GM12878 (cell line): ENCODE data around the gene NGF. TPM values are rescaled to one million over a fixed set of nuclear protein-coding genes. Genes with fewer than 3 reads are reported as not detected.

Experiments used
- ATAC-seq: fragments of 200-7000 bp; cut with Tn5 transposase; 3 replicates; pipeline ENCODE4 v1.9.1; 2020; ENCODE audit warnings: mild to moderate bottlenecking, moderate library complexity
- BruUV-seq: library from RNA; stranded (reverse); fragments of 400-500 nt; replicated peaks from 2 replicates; lab custom pipeline; 2021; lab: Mats Ljungman, UMichigan
- CTCF ChIA-PET: fragments of 300-600 bp; sonication (Branson Sonifier 250); formaldehyde crosslinking; extraction: SDS; loops from one replicate; lab custom pipeline; 2021; ENCODE audit warnings: inconsistent platforms; lab: Yijun Ruan, JAX
- POLR2A ChIA-PET: fragments of 350-600 bp; formaldehyde crosslinking; extraction: SDS; loops from one replicate; lab custom pipeline; 2021; ENCODE audit warnings: inconsistent platforms; lab: Charles Lee
- RAD21 ChIA-PET: fragments of 300-600 bp; sonication (Branson Sonifier 250); formaldehyde crosslinking; loops from one replicate; lab custom pipeline; 2023; ENCODE audit warnings: antibody characterized with exemption; ENCODE audit not compliant: unreplicated experiment; lab: Charles Lee
- SMC1A ChIA-PET: fragments of 300-600 bp; sonication (Branson Sonifier 250); formaldehyde crosslinking; loops from one replicate; lab custom pipeline; 2023; ENCODE audit not compliant: unreplicated experiment, uncharacterized antibody; lab: Charles Lee
- DNase-seq: peaks from one replicate; pipeline ENCODE4 v3.0.0-alpha.2; 2011; ENCODE audit warnings: low read depth, low spot score
- FAIRE-seq: peaks from 3 replicates; lab custom pipeline; 2011; peaks lifted over from hg19 to GRCh38; lab: Jason Lieb, UNC
- H2AFZ ChIP-seq: 2 replicates; pipeline ENCODE4 v1.6.0; 2011; ENCODE audit warnings: low read depth, low read length, control low read depth; ENCODE audit not compliant: control insufficient read depth
- H3K27ac ChIP-seq: 2 replicates; pipeline ENCODE4 v1.5.1; 2011; ENCODE audit warnings: control low read depth; ENCODE audit not compliant: control insufficient read depth, insufficient read depth
- H3K27me3 ChIP-seq, 2 experiments: replicated peaks in 1 of 2; 2 replicates each; pipeline versions ENCODE4 v1.6.0 to v1.6.1; 2011; ENCODE audit warnings: low read length in 1 of 2; ENCODE audit not compliant: control insufficient read depth in 2 of 2, insufficient read depth in 2 of 2
- H3K36me3 ChIP-seq, 2 experiments: 2 replicates each; pipeline ENCODE4 v1.5.1; 2011; ENCODE audit warnings: low read length in 1 of 2; ENCODE audit not compliant: control insufficient read depth in 2 of 2, insufficient read depth in 2 of 2
- H3K4me1 ChIP-seq: 2 replicates; pipeline ENCODE4 v1.6.1; 2011; ENCODE audit warnings: mild to moderate bottlenecking, low read length, moderate library complexity, mixed read lengths; ENCODE audit not compliant: control insufficient read depth, insufficient read depth
- H3K4me2 ChIP-seq: 2 replicates; pipeline ENCODE4 v1.6.0; 2011; ENCODE audit warnings: control low read depth; ENCODE audit not compliant: control insufficient read depth, insufficient read depth
- H3K4me3 ChIP-seq: fragments of 200-600 bp; sonication (generic); 2 replicates; pipeline ENCODE4 v1.5.1; 2016
- H3K79me2 ChIP-seq: 2 replicates; pipeline ENCODE4 v1.6.0; 2011; ENCODE audit warnings: low read length; ENCODE audit not compliant: control insufficient read depth, insufficient read depth
- H3K9ac ChIP-seq: 2 replicates; pipeline ENCODE4 v1.8.0; 2011; ENCODE audit warnings: low read length, control low read depth, mixed read lengths; ENCODE audit not compliant: control insufficient read depth, insufficient read depth
- H3K9me3 ChIP-seq: replicated peaks from 3 replicates; pipeline ENCODE4 v1.5.1; 2011; ENCODE audit warnings: mild to moderate bottlenecking, low read length; ENCODE audit not compliant: control insufficient read depth, insufficient read depth
- H4K20me1 ChIP-seq: 2 replicates; pipeline ENCODE4 v1.6.0; 2011; ENCODE audit not compliant: control insufficient read depth, insufficient read depth
- ATF3 ChIP-seq: IDR thresholded peaks from 2 replicates; pipeline ENCODE4 v1.6.1; 2011; ENCODE audit warnings: low read depth, mild to moderate bottlenecking, low read length, moderate library complexity, borderline replicate concordance; ENCODE audit errors: extremely low read depth
- BHLHE40 ChIP-seq, 2 experiments: fragments of 450-650 bp in 1 of 2; IDR thresholded peaks; 2 replicates each; pipeline ENCODE4 v1.6.1; 2011 to 2017; ENCODE audit warnings: low read depth in 2 of 2, borderline replicate concordance in 1 of 2, improper control_type of control experiment in 1 of 2, low read length in 1 of 2, mild to moderate bottlenecking in 1 of 2
- CHD2 ChIP-seq: IDR thresholded peaks from 2 replicates; pipeline ENCODE4 v1.6.1; 2011; ENCODE audit warnings: low read depth, low read length, improper control_type of control experiment, borderline replicate concordance
- CREB1 ChIP-seq: IDR thresholded peaks from 2 replicates; pipeline ENCODE4 v1.6.1; 2012; ENCODE audit warnings: low read depth, mild to moderate bottlenecking, inconsistent platforms
- DPF2 ChIP-seq: fragments of 450-650 bp; IDR thresholded peaks from 2 replicates; pipeline ENCODE4 v1.6.1; 2017; ENCODE audit warnings: mild to moderate bottlenecking
- FOS ChIP-seq: IDR thresholded peaks from 3 replicates; pipeline ENCODE4 v1.6.1; 2011; ENCODE audit warnings: borderline replicate concordance; ENCODE audit not compliant: insufficient read length; ENCODE audit errors: extremely low read depth
- HDAC2 ChIP-seq: fragments of 200-600 bp; sonication (generic); IDR thresholded peaks from 2 replicates; pipeline ENCODE4 v1.6.1; 2017
- HDAC6 ChIP-seq: fragments of 200-600 bp; sonication (generic); IDR thresholded peaks from one replicate; pipeline ENCODE4 v1.8.0; 2017; ENCODE audit warnings: antibody characterized with exemption; ENCODE audit not compliant: unreplicated experiment
- IKZF2 ChIP-seq, 2 experiments: fragments of 450-650 bp; IDR thresholded peaks; 2 replicates each; pipeline ENCODE4 v1.6.1; 2017; ENCODE audit warnings: mild to moderate bottlenecking in 2 of 2, moderate library complexity in 2 of 2
- KAT2A ChIP-seq: conservative IDR thresholded peaks from 2 replicates; pipeline ENCODE4 v1.6.1; 2011; ENCODE audit warnings: low read depth, low read length; ENCODE audit not compliant: control insufficient read depth
- MYB ChIP-seq: fragments of 150-350 bp; IDR thresholded peaks from 2 replicates; pipeline ENCODE4 v1.6.1; 2014; ENCODE audit warnings: mild to moderate bottlenecking, low read depth, low read length, borderline replicate concordance
- NFYB ChIP-seq: IDR thresholded peaks from 2 replicates; pipeline ENCODE4 v1.6.1; 2011; ENCODE audit warnings: low read depth, mild to moderate bottlenecking, low read length, improper control_type of control experiment, moderate library complexity; ENCODE audit not compliant: insufficient read depth
- POLR2AphosphoS2 ChIP-seq: IDR thresholded peaks from 2 replicates; pipeline ENCODE4 v1.6.1; 2011; ENCODE audit warnings: low read depth, mild to moderate bottlenecking, low read length, improper control_type of control experiment, moderate library complexity
- RB1 ChIP-seq: fragments of 450-650 bp; formaldehyde crosslinking; IDR thresholded peaks from 2 replicates; pipeline ENCODE4 v1.6.1; 2017; ENCODE audit warnings: mild to moderate bottlenecking, borderline replicate concordance
- SIX5 ChIP-seq: IDR thresholded peaks from 2 replicates; pipeline ENCODE4 v1.6.1; 2011; ENCODE audit warnings: mild to moderate bottlenecking, low read depth, low read length, moderate library complexity; ENCODE audit not compliant: severe bottlenecking
- STAT3 ChIP-seq: IDR thresholded peaks from 2 replicates; pipeline ENCODE4 v1.6.1; 2011; ENCODE audit warnings: low read depth, low read length, improper control_type of control experiment
- TARDBP ChIP-seq: IDR thresholded peaks from 2 replicates; pipeline ENCODE4 v1.6.1; 2016; ENCODE audit warnings: borderline replicate concordance
- ZNF384 ChIP-seq: IDR thresholded peaks from 2 replicates; pipeline ENCODE4 v1.6.1; 2012; ENCODE audit warnings: low read depth, mild to moderate bottlenecking, low read length, improper control_type of control experiment, borderline replicate concordance
- ZNF622 ChIP-seq: fragments of 450-650 bp; IDR thresholded peaks from 2 replicates; pipeline ENCODE4 v1.6.1; 2017; ENCODE audit warnings: mild to moderate bottlenecking, inconsistent platforms
- WGBS: methylation state at CpG from one replicate; pipeline ENCODE4 v1.1.6; 2016; ENCODE audit warnings: low lambda C conversion rate; ENCODE audit not compliant: insufficient replicate concordance, insufficient coverage; ENCODE audit errors: missing lambda C conversion rate; 5-methylcytosine and 5-hydroxymethylcytosine counted together
- in situ Hi-C: fragments of 300-500 bp; cut with MboI; formaldehyde crosslinking; loops from 9 replicates; pipeline ENCODE4 v1.14.3; 2018; ENCODE audit warnings: mixed read lengths
- intact Hi-C: fragments of 100-400 bp; cut with micrococcal nuclease; formaldehyde crosslinking; loops from one replicate; pipeline ENCODE4 v1.14.2; 2022; ENCODE audit not compliant: unreplicated experiment
- polyA plus RNA-seq, 11 experiments: library from polyadenylated mRNA; depleted of rRNA in 4 of 11; unstranded in 6 of 11; stranded (reverse) in 5 of 11; fragments of >200 nt; fragmentation: Nextera tagmentation in 4 of 11; fragmentation: Illumina TruSeq in 1 of 11; extraction: Ambion mirVana in 4 of 11; extraction: Trizol in 1 of 11; gene quantifications; 1 replicate in 1 of 11; 2 replicates in 10 of 11; pipeline versions ENCODE4 v1.2.1 to v1.2.3, GENCODE V29; 2011 to 2016; ENCODE audit warnings: inconsistent platforms in 2 of 11, missing spikeins in 2 of 11, low read depth in 1 of 11
- total RNA-seq, 4 experiments: library from RNA; depleted of rRNA in 3 of 4; stranded (reverse); fragments of >200 nt in 3 of 4; fragmentation: Illumina TruSeq in 1 of 4; extraction: Trizol in 1 of 4; gene quantifications; 2 replicates each; pipeline versions ENCODE4 v1.2.1 to v1.2.3, GENCODE V29; 2013 to 2021
- TF ChIP-seq, protein P1 (sequence below): fragments of 450-650 bp; IDR thresholded peaks from 2 replicates; pipeline ENCODE4 v1.6.1; 2017; ENCODE audit warnings: borderline replicate concordance

Gene NGF
- total and polyA plus RNA-seq, 10 of the 15 experiments (the other 5 are each of a cell fraction or from before 2014, with no cell fraction given), result not detected

DNA sequence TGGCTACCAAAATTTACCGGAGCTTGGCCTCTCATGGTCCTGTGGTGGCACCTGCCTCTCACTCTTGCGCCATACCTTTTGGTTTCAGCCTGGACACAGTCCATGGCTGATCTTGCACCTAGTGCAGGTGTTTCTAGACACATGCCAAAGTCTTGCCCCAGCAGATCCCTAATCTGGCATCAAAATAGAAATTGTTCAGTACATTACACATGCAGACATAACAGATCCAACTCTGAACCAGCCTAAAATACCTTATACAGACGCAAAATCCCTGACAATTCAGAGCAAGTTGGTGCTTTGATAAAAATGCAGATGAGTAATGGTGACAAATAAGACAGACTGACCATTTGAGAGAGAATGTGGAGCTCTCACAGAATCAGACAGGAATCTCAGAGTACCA lies 44.1 kb downstream of the NGF start:
- BruUV-seq, result no TSS peak

GRCh38 chr1:115293006-115293405 lies 45.0 kb downstream of the NGF start:
- POLR2A ChIA-PET, result no interaction called here
- no peak for ATAC-seq
- H3K79me2 ChIP-seq, result no peaks in the 10 kb centered on the region
- TF ChIP-seq MYB, result no peak
- no peak for TF ChIP-seq ZNF384
- TF ChIP-seq CHD2, result no peak
- TF ChIP-seq HDAC6, result no peak
- TF ChIP-seq STAT3, result no peak
- TF ChIP-seq RB1, result no peak
- no peak for TF ChIP-seq POLR2AphosphoS2
- no peak for TF ChIP-seq ATF3
- TF ChIP-seq NFYB, result no peak
- no peak for TF ChIP-seq KAT2A
- TF ChIP-seq HDAC2, result no peak

More for the DNA sequence above, 44.1 kb downstream of the NGF start:
- Histone ChIP-seq H3K27ac (no peak overlapping the region), H4K20me1 (no peaks in the 10 kb centered on the region), H3K4me1 (peaks cover 4% of the 10 kb centered on the region; the same call in 1 of the 2 replicates), H3K79me2 (no peaks in the 10 kb centered on the region), H3K36me3 (no peaks in the 10 kb centered on the region), H3K9ac (no peak overlapping the region), H2AFZ (no peak overlapping the region), H3K27me3 (peaks cover 0 to 9% of the 10 kb centered on the region in 2 experiments; a peak in 1 of 4 replicates), H3K9me3 (peaks cover 2% of the 10 kb centered on the region; the same call in 2 of the 3 replicates), H3K4me2 (no peak overlapping the region), H3K4me3 (no peak overlapping the region)
- CTCF ChIA-PET, result interaction anchor here (2.7 kb wide), 1 partner anchor 18 kb away, joined by 6 read pairs; no protein-coding TSS in a partner anchor
- intact Hi-C loops, result no loop called here
- TF ChIP-seq ZNF622, result no peak
- no peak for TF ChIP-seq BHLHE40 (IDR thresholded peaks at IDR 0.05; ENCODE audit: borderline replicate concordance in 1 of 2, low read depth in 2 of 2, low read length in 1 of 2)
- TF ChIP-seq IKZF2 (IDR thresholded peaks at IDR 0.05), result no peak
- TF ChIP-seq DPF2, result no peak
- TF ChIP-seq SIX5, result no peak
- TF ChIP-seq, protein P1, sequence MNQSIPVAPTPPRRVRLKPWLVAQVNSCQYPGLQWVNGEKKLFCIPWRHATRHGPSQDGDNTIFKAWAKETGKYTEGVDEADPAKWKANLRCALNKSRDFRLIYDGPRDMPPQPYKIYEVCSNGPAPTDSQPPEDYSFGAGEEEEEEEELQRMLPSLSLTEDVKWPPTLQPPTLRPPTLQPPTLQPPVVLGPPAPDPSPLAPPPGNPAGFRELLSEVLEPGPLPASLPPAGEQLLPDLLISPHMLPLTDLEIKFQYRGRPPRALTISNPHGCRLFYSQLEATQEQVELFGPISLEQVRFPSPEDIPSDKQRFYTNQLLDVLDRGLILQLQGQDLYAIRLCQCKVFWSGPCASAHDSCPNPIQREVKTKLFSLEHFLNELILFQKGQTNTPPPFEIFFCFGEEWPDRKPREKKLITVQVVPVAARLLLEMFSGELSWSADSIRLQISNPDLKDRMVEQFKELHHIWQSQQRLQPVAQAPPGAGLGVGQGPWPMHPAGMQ, result no peak
- TF ChIP-seq FOS, result no peak
- TF ChIP-seq CREB1, result no peak
- TF ChIP-seq TARDBP, result no peak
- SMC1A ChIA-PET, result no interaction called here
- FAIRE-seq, result no peak
- in situ Hi-C loops, result no loop called here
- POLR2A ChIA-PET, result no interaction called here
- WGBS, result 74% methylated on average over 3 of the region's 3 CpGs
- RAD21 ChIA-PET, result no interaction called here
- no peak for ATAC-seq
- no peak for DNase-seq

More at GRCh38 chr1:115293006-115293405, 45.0 kb downstream of the NGF start:
- Histone ChIP-seq H3K27me3 (peaks cover 0 to 8% of the 10 kb centered on the region in 2 experiments; a peak in 1 of 4 replicates), H3K9me3 (no peaks in the 10 kb centered on the region; the same call in 2 of the 3 replicates), H3K4me2 (no peak overlapping the region), H3K9ac (no peak overlapping the region), H4K20me1 (no peaks in the 10 kb centered on the region), H3K36me3 (no peaks in the 10 kb centered on the region), H3K4me3 (no peak overlapping the region), H2AFZ (no peak overlapping the region), H3K27ac (no peak overlapping the region), H3K4me1 (peaks cover 4% of the 10 kb centered on the region; the same call in 1 of the 2 replicates)
- WGBS, result 27% methylated on average over 5 of the region's 5 CpGs
- intact Hi-C loops, result no loop called here
- DNase-seq (no peak), FAIRE-seq (no peak)
- ChIA-PET SMC1A (no interaction called here), RAD21 (no interaction called here), CTCF (interaction anchor here (2.7 kb wide), 1 partner anchor 17 kb away, joined by 6 read pairs; no protein-coding TSS in a partner anchor)
- in situ Hi-C loops, result no loop called here
- no TSS peak for BruUV-seq
